RKO (cell line): ENCODE data around the gene CHST6.
"Not testable (repeated sequence)": the region's sequence is repeated elsewhere in the genome, so short reads cannot be mapped to it uniquely, and the experiment has no call there.

Experiments used
- DNase-seq: peaks from one replicate; pipeline ENCODE4 v3.0.0-alpha.2; 2016; ENCODE audit warnings: low spot score

Gene CHST6

DNA sequence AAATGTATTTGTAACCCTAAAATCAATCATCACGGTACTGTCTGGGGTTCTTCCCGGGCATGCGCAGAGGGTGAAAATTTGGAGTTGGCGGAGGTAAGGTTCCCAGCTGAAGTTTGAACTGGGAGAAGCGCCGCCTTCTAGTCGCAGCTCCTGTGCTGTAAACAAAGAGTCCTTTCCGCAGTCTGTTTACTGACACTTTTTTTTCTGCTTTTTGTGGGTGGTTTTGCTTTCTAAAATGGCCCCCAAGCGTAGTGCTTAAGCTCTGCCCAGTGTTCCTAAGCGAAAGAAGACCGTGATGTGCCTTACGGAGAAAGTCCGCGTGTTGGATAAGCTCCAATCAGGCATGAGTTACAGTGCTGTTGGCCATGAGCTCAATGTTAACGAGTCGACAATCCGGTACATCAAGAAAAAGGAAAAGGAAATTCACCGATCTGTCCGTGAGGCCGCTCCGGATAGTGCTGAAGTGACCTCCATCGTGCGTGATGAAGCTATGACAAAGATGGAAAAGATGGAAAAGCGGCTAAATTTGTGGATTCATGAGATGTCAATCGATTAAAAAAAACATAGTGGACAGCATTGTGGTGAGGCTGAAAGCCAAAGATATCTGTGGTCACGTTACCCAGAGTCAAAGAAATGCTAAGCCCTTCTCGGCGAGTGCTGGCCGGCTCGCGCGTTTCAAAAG is 61.4 kb downstream of the CHST6 start:
- DNase-seq: no peak

GRCh38 chr16:75432828-75433731 is 62.2 kb downstream of the CHST6 start, which contains the start of gene CFDP1:
TSS of gene CFDP1 (minus strand) at chr16:75433503. CDS start at chr16:75433352, 151 bp downstream.
- peak; percentile 95 for DNase-seq

- DNase-seq: no peak
These were observed 65.4 kb downstream of the CHST6 start for GRCh38 chr16:75429621-75430403.

- not testable (repeated sequence) for DNase-seq
These were observed 68.7 kb downstream of the CHST6 start for GRCh38 chr16:75426524-75426923.

GRCh38 chr16:75424105-75424762 is 71.0 kb downstream of the CHST6 start:
- not testable (repeated sequence) for DNase-seq

- DNase-seq: no peak
These were observed 71.5 kb downstream of the CHST6 start for GRCh38 chr16:75423723-75424104.
